H1 (cell line): ENCODE data around the gene UCKL1.

Source experiments
- CTCF ChIP-seq, 3 experiments: IDR thresholded peaks; 1 replicate in 2 of 3; 2 replicates in 1 of 3; pipeline versions ENCODE4 v1.5.1 to v1.6.1; 2011; ENCODE audit warnings: low read length in 3 of 3, mild to moderate bottlenecking in 3 of 3, inconsistent platforms in 2 of 3, low read depth in 1 of 3, moderate library complexity in 1 of 3; ENCODE audit not compliant: insufficient read depth in 1 of 3; ENCODE audit errors: control extremely low read depth in 1 of 3
- MAX ChIP-seq: IDR thresholded peaks from 2 replicates; pipeline ENCODE4 v1.6.1; 2012; ENCODE audit warnings: inconsistent platforms
- POLR2AphosphoS5 ChIP-seq: IDR thresholded peaks from 2 replicates; pipeline ENCODE4 v1.6.1; 2011; ENCODE audit warnings: low read depth, low read length
- RAD21 ChIP-seq, 2 experiments: IDR thresholded peaks in 1 of 2; conservative IDR thresholded peaks in 1 of 2; 2 replicates each; pipeline ENCODE4 v1.6.1; 2011; ENCODE audit warnings: low read depth in 2 of 2, low read length in 2 of 2, improper control_type of control experiment in 1 of 2, inconsistent platforms in 1 of 2, mild to moderate bottlenecking in 1 of 2, moderate library complexity in 1 of 2
- SIN3A ChIP-seq, 2 experiments: IDR thresholded peaks in 1 of 2; conservative IDR thresholded peaks in 1 of 2; 2 replicates each; pipeline ENCODE4 v1.6.1; 2011 to 2012; ENCODE audit warnings: low read length in 2 of 2, improper control_type of control experiment in 1 of 2, low read depth in 1 of 2, mild to moderate bottlenecking in 1 of 2
- SP1 ChIP-seq: IDR thresholded peaks from 2 replicates; pipeline ENCODE4 v1.6.1; 2011; ENCODE audit warnings: low read depth, low read length
- TBP ChIP-seq: IDR thresholded peaks from 2 replicates; pipeline ENCODE4 v1.6.1; 2011; ENCODE audit warnings: low read depth, low read length, improper control_type of control experiment
- TEAD4 ChIP-seq: IDR thresholded peaks from 2 replicates; pipeline ENCODE4 v1.6.1; 2012; ENCODE audit warnings: low read depth, low read length, inconsistent platforms, mixed read lengths
- USF2 ChIP-seq: IDR thresholded peaks from 2 replicates; pipeline ENCODE4 v1.6.1; 2011; ENCODE audit warnings: low read length, improper control_type of control experiment
- ZNF274 ChIP-seq: IDR thresholded peaks from 2 replicates; pipeline ENCODE4 v1.7.0; 2012; ENCODE audit warnings: low read length, borderline replicate concordance; ENCODE audit errors: extremely low read depth

- no peak for TF ChIP-seq TBP
- TF ChIP-seq USF2: no peak
- TF ChIP-seq RAD21 (IDR thresholded peaks at IDR 0.05 in 1 of 2, conservative IDR thresholded peaks at IDR 0.05 in 1 of 2; ENCODE audit: low read depth in 2 of 2, low read length in 2 of 2): no peak
- no peak for TF ChIP-seq CTCF (IDR thresholded peaks at IDR 0.05; ENCODE audit: control extremely low read depth in 1 of 3, insufficient read depth in 1 of 3, low read depth in 1 of 3, low read length in 3 of 3)
- no peak for TF ChIP-seq SP1
- TF ChIP-seq POLR2AphosphoS5: no peak
- TF ChIP-seq SIN3A (conservative IDR thresholded peaks at IDR 0.05 in 1 of 2, IDR thresholded peaks at IDR 0.05 in 1 of 2; ENCODE audit: low read depth in 1 of 2, low read length in 2 of 2): no peak
- no peak for TF ChIP-seq MAX
- no peak for TF ChIP-seq ZNF274
- no peak for TF ChIP-seq TEAD4
Observed at GRCh38 chr20:63940472-63941266, 15.5 kb downstream of the UCKL1 start.
